HG03469 (cell line): ENCODE results near the gene C5orf22.
"Not testable (repeated sequence)": the region's sequence is repeated elsewhere in the genome, so short reads cannot be mapped to it uniquely, and the experiment has no call there.

Source experiments
- ATAC-seq: cut with Tn5 transposase; IDR thresholded peaks from one replicate; pipeline ENCODE4 v1.9.1; 2021; ENCODE audit warnings: mild to moderate bottlenecking, moderate library complexity, moderate number of reproducible peaks; ENCODE audit not compliant: unreplicated experiment

Gene C5orf22

GRCh38 chr5:31598640-31599611 is 66.8 kb downstream of the C5orf22 start:
- ATAC-seq = no peak

DNA sequence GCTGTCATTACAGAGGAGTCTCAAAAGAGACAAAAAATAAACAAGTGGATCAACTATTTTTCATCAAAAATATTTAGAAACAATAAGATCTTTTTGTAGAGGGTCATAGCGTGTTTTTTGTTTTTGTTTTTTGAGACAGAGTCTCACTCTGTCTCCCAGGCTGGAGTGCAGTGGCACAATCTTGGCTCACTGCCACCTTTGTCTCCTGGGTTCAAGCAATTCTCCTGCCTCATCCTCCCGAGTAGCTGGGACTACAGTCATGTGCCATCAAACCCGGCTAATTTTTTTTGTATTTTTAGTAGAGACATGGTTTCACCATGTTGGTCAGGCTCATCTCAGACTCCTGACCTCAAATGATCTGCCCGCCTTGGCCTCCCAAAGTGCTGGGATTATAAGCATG is 70.2 kb downstream of the C5orf22 start:
- not testable (repeated sequence) for ATAC-seq

GRCh38 chr5:31604240-31604639 is 72.1 kb downstream of the C5orf22 start:
- ATAC-seq = no peak

- no peak for ATAC-seq
Measured at GRCh38 chr5:31604644-31605043, 72.5 kb downstream of the C5orf22 start.
